ENCODE measurements around the gene CDON. TPM values are rescaled to one million over a fixed set of nuclear protein-coding genes. Genes with fewer than 3 reads are reported as not detected.

Gene CDON
- total RNA-seq, 2 donors from 2014 or later: 10.4 to 17.7 TPM

- H3K9me3 ChIP-seq: no peaks in the 10 kb centered on the region
- no peak for DNase-seq (ENCODE audit: low spot score)
- H3K36me3 ChIP-seq: no peaks in the 10 kb centered on the region
- H3K27me3 ChIP-seq (replicated peaks; ENCODE audit: insufficient read depth): no peaks in the 10 kb centered on the region
- no peak overlapping the region for H3K4me3 ChIP-seq
- H3K4me1 ChIP-seq (ENCODE audit: control insufficient read depth in 1 of 2, low read depth in 2 of 2): peaks cover 0 to 14% of the 10 kb centered on the region in 2 donors
- no peak for ATAC-seq (ENCODE audit: insufficient number of reproducible peaks, low FRiP score, low read depth)
- no peak for TF ChIP-seq CTCF (IDR thresholded peaks at IDR 0.05)
- no peak overlapping the region for H3K27ac ChIP-seq
Measured at GRCh38 chr11:126011265-126011664, 51.4 kb downstream of the CDON start.

DNA sequence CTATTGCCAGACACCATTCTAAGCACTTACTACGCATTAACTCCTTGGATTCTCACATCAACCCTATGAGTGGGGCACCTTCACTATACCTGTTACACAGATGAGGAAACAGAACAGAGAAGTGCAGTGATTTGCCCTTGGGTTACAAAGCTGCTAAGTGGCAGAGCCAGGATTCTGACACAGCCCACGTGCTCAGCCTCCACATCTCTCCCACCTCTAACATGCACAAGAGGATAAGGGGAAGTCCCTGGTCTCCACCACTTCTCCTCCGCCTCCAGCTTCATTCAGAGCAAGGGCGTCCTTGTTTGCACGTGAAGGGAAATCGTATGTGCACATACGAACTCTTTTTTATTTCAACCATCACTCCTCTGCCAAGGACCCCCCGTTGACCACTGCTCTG lies 53.7 kb downstream of the CDON start:
- H3K36me3 ChIP-seq: no peaks in the 10 kb centered on the region
- no peak for DNase-seq (ENCODE audit: low spot score)
- H3K4me1 ChIP-seq (ENCODE audit: control insufficient read depth in 1 of 2, low read depth in 2 of 2): peaks cover 0 to 14% of the 10 kb centered on the region in 2 donors
- no peak for TF ChIP-seq CTCF (IDR thresholded peaks at IDR 0.05)
- H3K27me3 ChIP-seq (replicated peaks; ENCODE audit: insufficient read depth): no peaks in the 10 kb centered on the region
- no peak for ATAC-seq (ENCODE audit: insufficient number of reproducible peaks, low FRiP score, low read depth)
- H3K27ac ChIP-seq: no peak overlapping the region
- no peaks in the 10 kb centered on the region for H3K9me3 ChIP-seq
- H3K4me3 ChIP-seq: no peak overlapping the region

GRCh38 chr11:126007238-126007637 lies 55.4 kb downstream of the CDON start:
- Histone ChIP-seq H3K4me3 (no peak overlapping the region), H3K27ac (no peak overlapping the region), H3K4me1 (ENCODE audit: control insufficient read depth in 1 of 2, low read depth in 2 of 2) (peaks cover 0 to 14% of the 10 kb centered on the region in 2 donors), H3K27me3 (replicated peaks; ENCODE audit: insufficient read depth) (no peaks in the 10 kb centered on the region), H3K36me3 (no peaks in the 10 kb centered on the region), H3K9me3 (no peaks in the 10 kb centered on the region)
- no peak for TF ChIP-seq CTCF (IDR thresholded peaks at IDR 0.05)
- DNase-seq (ENCODE audit: low spot score): no peak
- ATAC-seq (ENCODE audit: insufficient number of reproducible peaks, low FRiP score, low read depth): no peak

GRCh38 chr11:126006068-126006467 lies 56.6 kb downstream of the CDON start:
- peaks cover 0 to 14% of the 10 kb centered on the region in 2 donors for H3K4me1 ChIP-seq (ENCODE audit: control insufficient read depth in 1 of 2, low read depth in 2 of 2)
- no peak overlapping the region for H3K27ac ChIP-seq

GRCh38 chr11:126002181-126002580 lies 60.5 kb downstream of the CDON start:
- H3K27ac ChIP-seq: no peak overlapping the region
- no peaks in the 10 kb centered on the region for H3K36me3 ChIP-seq
- DNase-seq (ENCODE audit: low spot score) (no peak), ATAC-seq (ENCODE audit: insufficient number of reproducible peaks, low FRiP score, low read depth) (no peak)
- no peak for TF ChIP-seq CTCF (IDR thresholded peaks at IDR 0.05)
- peaks cover 0 to 9% of the 10 kb centered on the region in 2 donors for H3K4me1 ChIP-seq (ENCODE audit: control insufficient read depth in 1 of 2, low read depth in 2 of 2)
- H3K4me3 ChIP-seq: no peak overlapping the region
- no peaks in the 10 kb centered on the region for H3K27me3 ChIP-seq (replicated peaks; ENCODE audit: insufficient read depth)
- no peaks in the 10 kb centered on the region for H3K9me3 ChIP-seq

More at GRCh38 chr11:126006068-126006467, 56.6 kb downstream of the CDON start:
- ATAC-seq (ENCODE audit: insufficient number of reproducible peaks, low FRiP score, low read depth) (no peak), DNase-seq (ENCODE audit: low spot score) (no peak)
- Histone ChIP-seq H3K9me3 (no peaks in the 10 kb centered on the region), H3K4me3 (no peak overlapping the region), H3K36me3 (no peaks in the 10 kb centered on the region), H3K27me3 (replicated peaks; ENCODE audit: insufficient read depth) (no peaks in the 10 kb centered on the region)
- no peak for TF ChIP-seq CTCF (IDR thresholded peaks at IDR 0.05)
